Activated CD8-positive, alpha-beta memory T cell treated with anti-CD3 and anti-CD28 coated beads, Interleukin-2, amount 10 ng/mL, durations not matched to agents 7 days and 5 days (primary cell): ENCODE data around the gene ESYT2. TPM values are rescaled to one million over a fixed set of nuclear protein-coding genes. Genes with fewer than 3 reads are reported as not detected.
"Not testable (repeated sequence)": the region's sequence is repeated elsewhere in the genome, so short reads cannot be mapped to it uniquely, and the experiment has no call there.

Experiments used
- ATAC-seq: fragments of 150-1000 bp; cut with Tn5 transposase; one replicate; pipeline ENCODE4 v1.10.0; 2021; ENCODE audit warnings: moderate library complexity
- CTCF ChIA-PET: fragments of 350-600 bp; sonication (Branson Sonifier 250); formaldehyde crosslinking; loops from one replicate; lab custom pipeline; 2021; ENCODE audit warnings: antibody characterized with exemption; lab: Charles Lee
- DNase-seq: peaks from one replicate; pipeline ENCODE4 v3.0.0-alpha.2; 2020
- H3K27ac Mint-ChIP-seq: one replicate; pipeline ENCODE4 v1.8.0; 2021; ENCODE audit warnings: mild to moderate bottlenecking, mixed read lengths
- H3K27me3 Mint-ChIP-seq: one replicate; pipeline ENCODE4 v1.8.0; 2021; ENCODE audit warnings: mixed read lengths
- H3K36me3 Mint-ChIP-seq: one replicate; pipeline ENCODE4 v1.8.0; 2021; ENCODE audit warnings: mild to moderate bottlenecking, mixed read lengths
- H3K4me1 Mint-ChIP-seq: one replicate; pipeline ENCODE4 v1.8.0; 2021; ENCODE audit warnings: mixed read lengths
- H3K4me3 Mint-ChIP-seq: one replicate; pipeline ENCODE4 v1.8.0; 2021; ENCODE audit warnings: mild to moderate bottlenecking, moderate library complexity, mixed read lengths
- H3K9me3 Mint-ChIP-seq: one replicate; pipeline ENCODE4 v1.8.0; 2022; ENCODE audit warnings: low read depth, mixed read lengths
- total RNA-seq, 2 experiments: library from RNA; stranded (reverse); gene quantifications; one replicate each; pipeline ENCODE4 v1.2.3, GENCODE V29; 2021

Gene ESYT2
- total RNA-seq, 2 experiments from 2014 or later: 79.8 to 86.0 TPM

DNA sequence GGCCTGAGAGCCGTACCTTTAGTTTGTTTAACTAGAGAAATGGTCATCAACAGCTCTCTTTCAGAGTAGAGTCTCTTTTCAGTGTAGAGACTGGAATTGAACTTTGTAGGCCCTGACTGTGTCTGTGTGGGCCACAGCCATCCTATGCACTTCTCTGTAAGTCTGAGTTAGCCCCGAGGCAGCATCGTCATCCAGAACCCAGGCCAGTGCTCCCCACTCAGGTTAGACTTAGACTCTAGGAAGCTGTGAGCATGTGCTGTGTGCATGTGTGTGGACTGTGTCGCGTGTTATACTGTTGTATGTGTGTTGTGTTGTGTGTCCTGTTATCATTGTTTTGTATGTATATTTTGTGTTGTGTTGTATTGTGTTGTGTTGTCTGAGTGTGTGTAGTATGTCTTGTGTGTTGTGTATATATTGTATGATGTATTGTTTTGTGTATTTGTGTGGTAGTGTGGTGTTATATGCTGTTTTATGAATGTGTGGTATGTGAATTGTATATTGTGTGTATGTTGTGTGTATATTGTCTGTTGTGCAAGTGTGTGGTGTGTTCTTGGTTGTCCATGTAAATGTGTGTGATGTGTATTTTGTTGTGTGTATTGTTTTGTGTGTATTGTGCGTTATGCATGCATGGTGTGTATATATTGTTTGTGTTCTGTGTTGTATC, 106.6 kb downstream of the ESYT2 start:
- peak; percentile 21 for DNase-seq
- H3K27me3 Mint-ChIP-seq: peaks cover 13% of the 10 kb centered on the region
- no peaks in the 10 kb centered on the region for H3K36me3 Mint-ChIP-seq
- no peak overlapping the region for H3K27ac Mint-ChIP-seq
- H3K4me1 Mint-ChIP-seq: no peaks in the 10 kb centered on the region
- CTCF ChIA-PET: no interaction called here
- peak; percentile 20 for ATAC-seq
- no peak overlapping the region for H3K4me3 Mint-ChIP-seq
- no peaks in the 10 kb centered on the region for H3K9me3 Mint-ChIP-seq

DNA sequence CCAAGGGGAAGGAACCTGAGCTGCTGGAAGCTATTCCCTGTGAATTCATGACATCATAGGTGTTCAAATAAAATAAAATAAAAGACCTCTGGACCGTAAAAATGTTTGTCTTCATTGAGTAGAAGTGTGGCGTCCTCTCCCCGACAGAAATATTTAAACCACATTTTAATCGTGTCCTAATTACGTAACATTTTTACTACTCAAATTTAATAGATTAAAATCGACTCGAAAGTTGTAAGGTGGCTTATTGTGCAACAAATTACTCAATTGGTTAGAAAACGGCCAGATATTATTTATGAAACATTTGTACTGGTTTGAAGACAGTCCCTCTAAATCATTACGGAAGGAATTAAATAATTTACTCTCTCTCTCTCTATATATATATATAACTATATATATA, 109.2 kb downstream of the ESYT2 start:
- H3K4me1 Mint-ChIP-seq: no peaks in the 10 kb centered on the region
- CTCF ChIA-PET: no interaction called here
- H3K36me3 Mint-ChIP-seq: no peaks in the 10 kb centered on the region
- DNase-seq (no peak), ATAC-seq (no peak)
- H3K27me3 Mint-ChIP-seq: peaks cover 29% of the 10 kb centered on the region
- no peak overlapping the region for H3K27ac Mint-ChIP-seq
- H3K9me3 Mint-ChIP-seq: no peaks in the 10 kb centered on the region
- H3K4me3 Mint-ChIP-seq: no peak overlapping the region

DNA sequence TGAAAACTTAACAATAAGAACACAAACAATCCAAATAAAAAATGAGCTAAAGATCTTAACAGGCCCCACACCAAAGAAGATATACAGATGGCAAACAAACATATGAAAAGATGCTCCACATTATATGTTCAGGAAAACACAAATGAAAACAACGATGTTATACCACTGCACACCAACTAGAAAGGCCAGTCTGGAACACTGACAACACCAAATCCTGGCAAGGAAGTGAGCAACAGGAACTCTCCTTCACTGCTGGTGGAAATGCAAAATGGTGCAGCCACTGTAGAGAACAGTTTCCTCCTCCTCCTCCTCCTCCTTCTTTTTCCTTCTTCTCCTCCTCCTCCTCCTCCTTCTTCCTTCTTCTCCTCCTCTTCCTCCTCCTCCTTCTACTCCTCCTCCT, 112.5 kb downstream of the ESYT2 start:
- Mint-ChIP-seq H3K27me3 (peaks cover 37% of the 10 kb centered on the region), H3K9me3 (no peaks in the 10 kb centered on the region), H3K36me3 (no peaks in the 10 kb centered on the region), H3K4me1 (peaks cover 5% of the 10 kb centered on the region), H3K27ac (no peak overlapping the region), H3K4me3 (no peak overlapping the region)
- no peak for DNase-seq
- CTCF ChIA-PET: no interaction called here
- no peak for ATAC-seq

DNA sequence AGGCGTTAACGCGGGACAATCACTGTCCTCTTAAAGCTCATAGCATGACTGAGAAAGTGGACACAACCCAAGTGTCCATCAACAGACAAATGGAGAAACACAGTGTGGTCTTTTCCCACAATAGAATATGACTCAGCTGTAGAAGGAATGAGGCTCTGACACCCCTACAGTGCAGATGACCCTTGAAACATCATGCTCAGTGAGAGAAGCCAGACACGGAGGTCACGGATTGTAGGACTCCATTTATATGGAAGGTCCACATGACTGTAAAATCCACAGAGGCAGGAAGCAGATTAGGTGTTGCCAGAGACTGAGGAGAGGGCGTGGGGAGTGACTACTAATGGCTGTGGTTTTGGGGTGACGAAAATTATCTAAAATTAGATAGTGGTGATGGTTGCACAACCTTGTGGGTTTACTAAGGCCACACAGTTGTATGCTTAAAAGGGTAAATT, 118.6 kb downstream of the ESYT2 start:
- CTCF ChIA-PET: no interaction called here
- H3K27ac Mint-ChIP-seq: peak overlapping the region; percentile 60
- H3K36me3 Mint-ChIP-seq: peaks cover 13% of the 10 kb centered on the region
- H3K9me3 Mint-ChIP-seq: peaks cover 6% of the 10 kb centered on the region
- ATAC-seq (peak; percentile 62), DNase-seq (peak; percentile 59)
- H3K4me1 Mint-ChIP-seq: peaks cover 22% of the 10 kb centered on the region
- H3K27me3 Mint-ChIP-seq: peaks cover 9% of the 10 kb centered on the region
- no peak overlapping the region for H3K4me3 Mint-ChIP-seq

DNA sequence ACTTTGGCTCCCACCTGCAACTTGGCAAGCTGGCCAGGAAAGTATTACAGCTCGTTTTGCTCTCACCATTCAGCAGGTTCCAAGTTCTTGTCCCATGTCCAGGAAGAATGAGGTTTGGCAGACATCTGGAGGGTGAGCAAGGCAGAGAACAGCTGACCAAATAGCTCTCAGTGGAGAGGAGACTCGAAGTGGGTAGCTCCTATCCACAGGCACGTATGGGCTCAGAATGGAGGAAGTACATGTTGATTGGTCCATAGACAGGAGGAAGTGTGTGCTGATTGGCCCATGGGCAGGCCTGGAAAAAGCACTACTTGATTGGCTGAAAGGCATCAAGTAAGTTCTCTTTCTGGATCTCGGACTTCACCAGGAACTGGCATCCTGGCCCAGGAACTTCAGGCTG, 121.7 kb downstream of the ESYT2 start:
- no peak for DNase-seq
- Mint-ChIP-seq H3K4me3 (no peak overlapping the region), H3K27ac (no peak overlapping the region), H3K36me3 (peaks cover 23% of the 10 kb centered on the region), H3K9me3 (peaks cover 6% of the 10 kb centered on the region), H3K4me1 (peaks cover 36% of the 10 kb centered on the region), H3K27me3 (peaks cover 4% of the 10 kb centered on the region)
- no peak for ATAC-seq
- CTCF ChIA-PET: interaction anchor here (4.4 kb wide), 1 partner anchor 269 kb away, joined by 24 read pairs; no protein-coding TSS in a partner anchor

DNA sequence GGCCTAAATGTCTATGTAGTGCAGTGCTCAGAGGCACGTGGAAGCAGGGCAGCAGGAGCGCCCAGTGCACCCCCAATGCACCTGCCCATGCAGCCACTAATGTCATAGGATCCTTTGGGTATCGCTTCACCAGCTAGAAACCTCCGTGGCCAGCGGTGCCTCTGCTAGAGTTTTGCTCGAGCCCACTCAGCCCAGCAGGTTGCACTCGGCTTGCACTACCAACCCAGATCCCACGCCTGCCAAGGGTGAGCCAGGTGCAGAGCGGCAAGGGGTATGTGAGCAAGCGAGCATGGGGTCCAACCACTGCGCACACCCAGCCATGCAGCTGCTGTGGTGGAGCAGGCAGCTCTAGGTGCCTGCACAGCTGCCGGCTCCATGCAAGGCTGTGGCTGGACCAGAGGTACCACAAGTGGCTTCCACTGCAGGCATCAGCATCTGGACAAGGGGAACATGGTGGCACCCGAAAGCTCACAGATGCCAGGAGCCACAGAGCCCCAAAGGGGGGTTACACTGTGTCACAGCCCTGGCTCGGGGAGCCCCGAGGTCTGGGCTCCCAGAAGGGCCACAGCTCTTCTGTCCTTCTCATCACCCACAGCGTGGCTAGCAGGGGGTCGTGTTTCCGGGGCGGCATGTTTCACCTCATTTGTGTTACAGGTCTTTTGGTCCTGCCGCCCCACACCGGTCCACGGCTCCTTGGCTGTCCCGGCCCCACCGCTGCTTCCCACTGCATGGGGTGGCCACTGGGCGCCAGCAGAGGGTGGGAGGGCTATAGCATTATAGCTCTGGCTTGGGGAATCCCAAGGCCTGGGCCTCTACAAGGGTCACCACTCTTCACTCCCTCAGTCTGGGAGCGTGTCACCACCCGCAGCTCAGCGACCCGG, 122.4 kb downstream of the ESYT2 start:
- CTCF ChIA-PET: interaction anchor here (1.1 to 4.4 kb wide), 4 partner anchors 27 to 269 kb away, joined by 3 to 24 read pairs (median 4); partner anchors contain the start of gene ESYT2

DNA sequence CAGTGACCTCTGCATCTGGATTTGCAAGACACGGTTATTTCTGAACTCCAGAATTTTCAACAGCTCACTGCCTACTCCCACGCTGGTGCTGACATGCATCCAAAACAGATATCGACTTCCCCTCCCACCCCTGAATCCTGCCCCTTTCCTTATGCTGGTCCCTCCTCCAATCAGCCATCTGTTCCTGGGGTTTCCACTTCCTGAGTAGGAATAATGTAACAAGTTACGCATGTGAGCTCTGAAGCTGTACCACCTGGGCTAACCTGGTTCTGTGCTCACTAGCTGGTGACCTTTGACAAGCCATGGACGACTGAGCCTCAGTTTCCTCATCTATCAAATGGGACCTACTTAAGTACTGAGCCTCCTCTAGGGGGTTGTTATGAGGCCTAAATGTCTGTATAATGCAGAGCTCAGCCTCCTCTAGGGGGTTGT, 123.0 kb downstream of the ESYT2 start:
- CTCF ChIA-PET: interaction anchor here (1.1 to 4.4 kb wide), 6 partner anchors 27 to 270 kb away, joined by 3 to 24 read pairs (median 4); partner anchors contain the start of gene ESYT2
- Mint-ChIP-seq H3K9me3 (peaks cover 6% of the 10 kb centered on the region), H3K4me1 (peaks cover 44% of the 10 kb centered on the region), H3K4me3 (peak overlapping the region; percentile 50), H3K27me3 (no peaks in the 10 kb centered on the region), H3K36me3 (peaks cover 35% of the 10 kb centered on the region), H3K27ac (peak overlapping the region; percentile 42)
- DNase-seq (no peak), ATAC-seq (no peak)

More for the DNA sequence above, 122.4 kb downstream of the ESYT2 start:
- no peak for ATAC-seq
- Mint-ChIP-seq H3K27me3 (peaks cover under 1% of the 10 kb centered on the region), H3K9me3 (peaks cover 6% of the 10 kb centered on the region), H3K4me3 (peak overlapping the region; percentile 50), H3K36me3 (peaks cover 29% of the 10 kb centered on the region), H3K4me1 (peaks cover 39% of the 10 kb centered on the region), H3K27ac (no peak overlapping the region)
- DNase-seq: no peak

DNA sequence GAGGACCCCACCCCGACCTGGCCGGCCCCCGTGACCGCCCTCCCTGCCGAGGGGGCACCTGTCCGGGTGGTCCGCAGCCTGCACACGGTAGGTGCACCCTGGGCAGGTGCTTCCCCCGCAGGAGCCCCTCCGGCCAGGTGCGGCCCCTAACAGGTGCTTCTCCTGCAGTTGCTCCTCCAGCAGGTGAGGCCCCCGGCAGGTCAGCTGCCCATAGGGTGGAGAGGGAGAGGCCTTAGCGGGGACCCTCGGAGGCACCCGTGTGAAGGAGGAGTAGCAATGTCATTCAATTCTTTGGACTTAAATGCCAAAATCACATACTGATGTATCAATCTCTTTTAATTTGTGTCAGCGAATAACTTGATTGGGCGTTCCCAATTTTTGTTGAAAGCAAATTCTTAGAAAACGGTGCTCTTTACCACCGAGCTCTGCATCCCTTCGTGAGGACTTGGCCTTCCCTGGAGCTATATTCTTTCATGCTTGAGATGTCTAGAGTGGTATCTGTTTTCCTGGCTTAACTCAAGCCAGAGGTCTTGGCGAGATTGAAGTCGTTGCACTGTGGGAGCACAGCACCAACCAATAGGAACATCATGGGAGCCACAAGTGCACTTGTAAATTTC, 124.0 kb downstream of the ESYT2 start:
- ATAC-seq (no peak), DNase-seq (no peak)
- Mint-ChIP-seq H3K9me3 (peaks cover 6% of the 10 kb centered on the region), H3K4me1 (peaks cover 46% of the 10 kb centered on the region), H3K4me3 (peak overlapping the region; percentile 81), H3K36me3 (peaks cover 42% of the 10 kb centered on the region), H3K27me3 (no peaks in the 10 kb centered on the region), H3K27ac (peak overlapping the region; percentile 89)
- CTCF ChIA-PET: interaction anchor here (0.8 to 4.4 kb wide), 12 partner anchors 9 to 271 kb away, joined by 3 to 24 read pairs (median 3); partner anchors contain the start of genes DYNC2I1 and ESYT2

DNA sequence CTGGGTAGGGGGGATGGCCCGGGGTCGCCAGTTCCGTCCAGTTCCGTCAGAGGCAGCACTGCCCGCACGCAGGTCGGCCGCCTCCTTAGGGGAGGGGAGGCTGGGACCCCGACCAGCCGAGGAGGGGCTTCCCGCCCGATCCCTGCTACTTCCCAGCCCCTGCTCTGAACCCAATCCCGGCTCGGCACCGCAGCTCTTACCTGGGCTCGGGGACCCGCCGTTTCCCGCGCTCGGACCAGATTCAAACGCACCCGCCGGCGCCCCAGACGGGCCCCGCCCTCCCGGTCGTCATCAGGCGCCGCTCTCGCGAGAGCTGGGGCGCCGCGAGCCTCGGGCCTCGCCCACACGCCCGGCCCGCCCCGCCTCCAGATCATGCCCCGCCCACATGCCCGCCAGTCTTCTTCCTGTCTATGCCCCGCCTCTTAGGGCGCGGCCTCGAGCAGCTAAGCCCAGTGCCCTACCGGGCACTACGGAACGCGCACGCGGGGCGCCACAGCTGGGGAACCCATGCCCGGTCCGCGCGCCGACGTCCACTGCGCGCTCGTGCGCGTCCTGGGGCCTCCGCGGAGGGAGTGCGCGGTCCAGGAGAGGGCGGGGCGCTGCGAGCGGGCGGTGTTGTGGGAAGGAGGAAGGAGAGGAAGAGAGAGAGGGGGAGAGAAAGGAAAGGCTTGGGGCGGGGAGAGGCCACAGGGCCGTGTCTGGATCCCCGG, 124.6 kb downstream of the ESYT2 start, which contains the start of gene NCAPG2:
TSS of gene NCAPG2 (minus strand) at position 281 of the 710 bp plus-strand sequence. CDS start 2,905 bp downstream, outside the sequence.
- no peaks in the 10 kb centered on the region for H3K27me3 Mint-ChIP-seq
- DNase-seq: peak; percentile 98
- H3K36me3 Mint-ChIP-seq: peaks cover 48% of the 10 kb centered on the region
- peak; percentile 97 for ATAC-seq
- H3K9me3 Mint-ChIP-seq: peaks cover 6% of the 10 kb centered on the region
- peak within 1 kb of the TSS; percentile 89 for H3K27ac Mint-ChIP-seq
- peaks cover 49% of the 10 kb centered on the region for H3K4me1 Mint-ChIP-seq
- peak within 1 kb of the TSS; percentile 81 for H3K4me3 Mint-ChIP-seq
- CTCF ChIA-PET: interaction anchor here (0.8 to 4.4 kb wide), 12 partner anchors 9 to 272 kb away, joined by 3 to 24 read pairs (median 3); partner anchors contain the start of gene DYNC2I1

DNA sequence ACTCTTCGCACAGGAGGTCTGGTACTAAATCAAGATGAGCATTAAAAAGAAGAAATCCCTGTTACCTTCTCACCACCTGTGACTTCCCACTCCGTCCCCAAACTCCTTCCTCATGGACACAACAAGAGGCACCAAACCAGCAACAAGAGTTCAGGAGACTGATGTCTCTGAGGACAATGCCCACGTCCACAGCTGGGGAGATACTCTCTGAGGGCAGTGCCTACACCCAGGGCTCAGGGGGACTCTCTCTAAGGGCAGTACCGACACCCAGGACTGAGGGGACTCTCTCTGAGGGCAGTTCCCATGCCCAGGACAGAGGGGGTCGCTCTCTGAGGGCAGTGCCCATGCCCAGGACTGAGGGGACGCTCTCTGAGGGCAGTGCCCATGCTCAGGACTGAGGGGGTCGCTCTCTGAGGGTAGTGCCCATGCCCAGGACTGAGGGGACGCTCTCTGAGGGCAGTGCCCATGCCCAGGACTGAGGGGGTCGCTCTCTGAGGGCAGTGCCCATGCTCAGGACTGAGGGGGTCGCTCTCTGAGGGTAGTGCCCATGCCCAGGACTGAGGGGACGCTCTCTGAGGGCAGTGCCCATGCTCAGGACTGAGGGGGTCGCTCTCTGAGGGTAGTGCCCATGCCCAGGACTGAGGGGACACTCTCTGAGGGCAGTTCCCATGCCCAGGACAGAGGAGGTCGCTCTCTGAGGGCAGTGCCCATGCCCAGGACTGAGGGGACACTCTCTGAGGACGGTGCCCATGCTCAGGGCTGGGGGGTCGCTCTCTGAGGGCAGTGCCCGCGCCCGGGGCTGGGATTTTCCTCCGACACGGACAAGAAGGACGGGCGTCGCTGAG, 125.4 kb downstream of the ESYT2 start:
- DNase-seq, H3K27me3 Mint-ChIP-seq, ATAC-seq, H3K9me3 Mint-ChIP-seq: not testable (repeated sequence)
- CTCF ChIA-PET: interaction anchor here (0.8 to 4.4 kb wide), 10 partner anchors 8 to 272 kb away, joined by 3 to 24 read pairs (median 3); partner anchors contain the start of gene DYNC2I1
- Mint-ChIP-seq H3K36me3 (peaks cover 55% of the 10 kb centered on the region), H3K4me3 (peak overlapping the region; percentile 81), H3K27ac (peak overlapping the region; percentile 89), H3K4me1 (peaks cover 56% of the 10 kb centered on the region)

DNA sequence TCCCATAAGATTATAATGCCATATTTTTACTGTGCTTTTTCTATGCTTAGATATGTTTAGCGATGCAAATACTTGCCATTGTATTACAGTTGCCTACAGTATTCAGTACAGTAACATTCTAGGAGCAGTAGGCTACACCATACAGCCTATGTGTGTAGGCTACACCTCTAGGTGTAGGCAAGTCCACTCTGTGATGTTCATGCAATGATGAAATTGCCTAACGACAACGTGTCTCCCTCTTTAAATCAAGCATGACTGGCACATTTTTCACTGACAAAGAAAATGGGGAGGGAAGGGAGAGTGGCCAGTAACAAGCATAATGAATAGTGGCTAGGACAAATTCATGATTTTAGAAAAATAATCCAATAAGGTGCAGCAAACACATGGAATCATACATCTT, 126.4 kb downstream of the ESYT2 start:
- Mint-ChIP-seq H3K27ac (peak overlapping the region; percentile 82), H3K36me3 (peaks cover 61% of the 10 kb centered on the region), H3K4me1 (peaks cover 61% of the 10 kb centered on the region), H3K4me3 (peak overlapping the region; percentile 81), H3K27me3 (no peaks in the 10 kb centered on the region), H3K9me3 (peaks cover 4% of the 10 kb centered on the region)
- CTCF ChIA-PET: no interaction called here
- ATAC-seq (no peak), DNase-seq (no peak)

DNA sequence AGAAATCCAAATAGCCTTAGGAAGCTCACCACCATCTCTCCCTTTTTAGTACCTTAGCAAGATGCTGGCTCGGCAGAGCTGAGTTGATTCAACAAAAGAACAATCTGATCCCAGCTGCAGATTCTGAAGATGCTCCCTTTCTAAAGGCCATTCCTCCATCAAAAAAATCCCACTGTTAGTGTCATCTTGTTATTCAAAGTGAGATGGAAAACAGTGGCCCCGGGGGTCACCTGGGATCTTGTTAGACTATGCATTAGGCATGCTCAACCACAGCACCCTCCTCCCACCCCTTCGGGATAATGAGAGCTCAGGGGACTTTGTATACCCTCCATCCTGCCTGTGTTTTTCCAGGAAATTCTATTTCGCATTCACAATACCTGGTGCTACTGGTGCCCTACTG, 127.1 kb downstream of the ESYT2 start:
- Mint-ChIP-seq H3K4me3 (peak overlapping the region; percentile 81), H3K4me1 (peaks cover 64% of the 10 kb centered on the region), H3K36me3 (peaks cover 60% of the 10 kb centered on the region), H3K27ac (no peak overlapping the region), H3K9me3 (no peaks in the 10 kb centered on the region), H3K27me3 (no peaks in the 10 kb centered on the region)
- CTCF ChIA-PET: no interaction called here
- no peak for DNase-seq
- no peak for ATAC-seq
